ENCODE data around the gene BRAP. TPM values are rescaled to one million over a fixed set of nuclear protein-coding genes. Genes with fewer than 3 reads are reported as not detected.

BRAP gene, protein sequence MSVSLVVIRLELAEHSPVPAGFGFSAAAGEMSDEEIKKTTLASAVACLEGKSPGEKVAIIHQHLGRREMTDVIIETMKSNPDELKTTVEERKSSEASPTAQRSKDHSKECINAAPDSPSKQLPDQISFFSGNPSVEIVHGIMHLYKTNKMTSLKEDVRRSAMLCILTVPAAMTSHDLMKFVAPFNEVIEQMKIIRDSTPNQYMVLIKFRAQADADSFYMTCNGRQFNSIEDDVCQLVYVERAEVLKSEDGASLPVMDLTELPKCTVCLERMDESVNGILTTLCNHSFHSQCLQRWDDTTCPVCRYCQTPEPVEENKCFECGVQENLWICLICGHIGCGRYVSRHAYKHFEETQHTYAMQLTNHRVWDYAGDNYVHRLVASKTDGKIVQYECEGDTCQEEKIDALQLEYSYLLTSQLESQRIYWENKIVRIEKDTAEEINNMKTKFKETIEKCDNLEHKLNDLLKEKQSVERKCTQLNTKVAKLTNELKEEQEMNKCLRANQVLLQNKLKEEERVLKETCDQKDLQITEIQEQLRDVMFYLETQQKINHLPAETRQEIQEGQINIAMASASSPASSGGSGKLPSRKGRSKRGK
- 16.2 and 17.0 TPM in 2 replicates for total RNA-seq

DNA sequence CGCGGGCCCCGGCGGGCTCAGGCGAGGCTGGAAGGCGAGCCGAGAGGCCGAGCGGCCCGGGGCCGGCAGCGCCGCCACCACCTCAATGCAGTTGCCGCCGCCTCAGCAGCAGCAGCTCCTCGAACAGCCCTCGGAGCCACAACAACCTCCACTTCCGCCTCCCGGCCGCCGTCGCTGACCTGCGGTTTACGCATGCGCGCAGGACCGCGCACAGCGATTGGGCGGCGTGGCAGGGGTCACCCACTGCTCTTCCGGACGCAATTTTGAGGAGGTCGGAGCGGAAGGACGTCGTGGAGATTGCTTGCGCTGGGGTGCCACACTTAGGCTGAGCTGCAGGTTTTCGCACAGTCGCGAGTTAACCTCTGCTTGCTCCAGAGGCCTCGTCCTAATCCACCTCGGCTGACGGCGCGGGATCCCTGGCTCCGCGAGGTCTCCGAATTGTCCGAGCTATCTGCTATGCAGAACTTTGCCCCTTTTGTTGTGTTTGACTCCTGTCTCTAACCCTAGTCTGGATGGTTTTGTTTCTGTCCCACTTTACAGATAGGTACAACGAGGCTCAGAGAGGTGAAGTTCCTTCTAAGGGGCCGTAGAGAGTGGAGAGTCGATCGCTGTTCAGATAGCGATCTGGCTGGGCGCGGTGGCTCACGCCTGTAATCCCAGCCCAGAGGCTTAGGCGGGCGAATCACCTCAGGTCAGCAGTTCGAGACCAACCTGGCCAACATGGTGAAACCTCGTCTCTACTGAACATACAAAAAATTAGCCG is at the start of gene BRAP, which contains the start of gene ACAD10:
Gene BRAP, minus strand, starts transcription at position 146 of the 763 bp plus-strand sequence. CDS start 164 bp downstream, outside the sequence.
Gene ACAD10, plus strand, starts transcription at position 243 of the 763 bp plus-strand sequence. CDS start 6,657 bp downstream, outside the sequence.

DNA sequence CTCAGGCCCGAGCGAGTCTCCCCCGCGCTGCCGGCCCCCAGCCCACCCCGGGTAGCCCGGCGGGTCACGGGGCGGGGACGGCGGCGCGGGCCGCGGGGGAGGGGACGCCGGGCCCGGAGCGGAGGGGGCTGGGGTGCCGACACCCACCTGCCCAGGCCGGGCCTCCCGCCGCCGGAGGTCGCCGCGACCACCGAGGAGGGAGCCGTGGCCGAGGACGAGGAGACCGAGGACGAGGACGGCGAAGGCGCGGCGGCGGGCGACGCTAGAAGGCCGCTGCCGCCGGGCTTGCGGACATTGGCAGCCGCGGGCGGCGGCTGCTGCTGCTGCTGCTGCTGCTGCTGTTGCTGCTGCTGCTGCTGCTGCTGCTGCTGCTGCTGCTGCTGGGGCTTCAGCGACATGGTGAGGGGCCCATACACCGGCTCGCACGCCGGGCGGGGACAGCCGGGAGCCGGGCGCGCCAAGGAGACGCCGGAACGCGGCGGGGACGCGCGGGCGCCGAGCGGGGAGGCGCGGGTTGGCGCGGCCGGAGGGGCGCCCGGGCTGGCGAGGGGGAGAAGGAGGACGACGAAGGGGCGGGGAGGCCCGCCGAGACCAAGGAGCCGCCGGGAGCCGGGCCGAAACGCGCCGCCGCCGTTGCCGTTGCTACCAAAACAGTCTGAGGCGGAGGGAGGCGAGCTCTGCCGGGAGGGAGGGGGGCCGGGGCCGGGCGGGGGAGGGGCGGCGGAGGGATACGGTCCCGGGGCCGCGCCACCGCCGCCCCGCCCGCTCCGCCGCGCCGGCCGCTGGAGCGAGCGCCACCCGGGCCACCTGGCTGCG is 86.9 kb downstream of the BRAP start, which contains the start of gene ATXN2:
Gene ATXN2, minus strand, starts transcription at position 679 of the 816 bp plus-strand sequence. Its CDS starts 281 bp downstream, at position 398.

Other genes with a start within 250 kb of the BRAP start
- gene ATXN2, start 86.6 kb downstream of the BRAP start, total RNA-seq = 12.3 and 24.3 TPM in 2 replicates
- 9.4 and 17.9 TPM in 2 replicates for gene ACAD10, start 97 bp upstream of the BRAP start, total RNA-seq
- 37.7 and 47.1 TPM in 2 replicates for gene ALDH2, start 81.0 kb upstream of the BRAP start, total RNA-seq
- 24.5 and 34.1 TPM in 2 replicates for gene MAPKAPK5, start 156.3 kb upstream of the BRAP start, total RNA-seq